Activated CD8-positive, alpha-beta memory T cell treated with anti-CD3 and anti-CD28 coated beads for 1 hour (primary cell): Measurements from ENCODE around the gene GLIPR1L2.
"Not testable (repeated sequence)": the region's sequence is repeated elsewhere in the genome, so short reads cannot be mapped to it uniquely, and the experiment has no call there.

Source experiments
- DNase-seq, 2 donors: peaks; one replicate each; pipeline ENCODE4 v3.0.0-alpha.2; 2020; ENCODE audit warnings: low read depth in 1 of 2; ENCODE audit errors: extremely low read depth in 1 of 2

GLIPR1L2 gene

DNA sequence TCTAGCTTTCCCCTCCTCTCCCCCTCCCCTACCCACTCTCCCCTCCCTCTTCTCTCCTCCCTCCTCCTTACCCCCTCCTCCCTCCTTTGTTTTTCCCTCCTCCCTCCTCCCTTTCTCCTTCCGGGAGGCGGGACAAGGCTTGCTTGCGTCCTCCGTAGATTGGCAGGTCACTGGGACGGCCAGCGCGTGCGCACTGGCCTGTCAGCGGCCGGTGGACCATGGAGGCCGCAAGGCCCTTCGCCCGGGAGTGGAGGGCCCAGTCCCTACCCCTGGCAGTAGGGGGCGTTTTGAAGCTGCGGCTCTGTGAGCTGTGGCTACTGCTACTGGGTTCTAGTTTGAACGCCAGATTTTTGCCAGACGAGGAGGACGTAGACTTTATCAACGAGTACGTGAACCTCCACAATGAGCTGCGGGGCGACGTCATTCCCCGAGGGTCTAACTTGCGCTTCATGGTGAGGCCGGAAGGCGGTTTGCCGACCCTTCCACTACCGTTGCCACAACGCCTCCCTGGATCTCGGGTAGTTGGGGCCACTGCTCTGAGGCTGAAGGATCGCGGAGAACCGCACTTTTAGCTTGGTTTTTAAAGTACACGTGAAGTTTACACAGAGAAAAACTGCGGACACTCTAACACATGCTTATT is at the start of gene GLIPR1L2:
TSS of gene GLIPR1L2 (plus strand) at position 191 of the 640 bp plus-strand sequence. CDS start at position 219, 28 bp downstream.
- DNase-seq: peak; percentile 59 to 77

DNA sequence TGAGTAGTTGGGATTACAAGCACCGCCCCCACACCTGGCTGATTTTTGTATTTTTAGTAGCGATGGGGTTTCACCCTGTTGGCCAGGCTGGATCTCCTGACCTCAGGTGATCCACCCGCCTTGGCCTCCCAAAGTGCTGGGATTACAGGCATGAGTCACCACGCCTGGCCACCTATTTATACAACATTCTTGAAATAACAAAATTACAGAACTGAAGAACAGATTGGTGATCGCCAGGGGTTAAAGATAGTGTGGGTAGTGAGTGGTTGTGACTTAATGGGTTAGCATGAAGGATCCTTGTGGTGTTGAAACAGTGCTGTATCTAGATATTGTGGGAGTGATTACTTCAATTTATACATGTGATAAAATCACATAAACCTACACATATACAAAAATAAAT is 49.0 kb upstream of the GLIPR1L2 start:
- DNase-seq: no peak

DNA sequence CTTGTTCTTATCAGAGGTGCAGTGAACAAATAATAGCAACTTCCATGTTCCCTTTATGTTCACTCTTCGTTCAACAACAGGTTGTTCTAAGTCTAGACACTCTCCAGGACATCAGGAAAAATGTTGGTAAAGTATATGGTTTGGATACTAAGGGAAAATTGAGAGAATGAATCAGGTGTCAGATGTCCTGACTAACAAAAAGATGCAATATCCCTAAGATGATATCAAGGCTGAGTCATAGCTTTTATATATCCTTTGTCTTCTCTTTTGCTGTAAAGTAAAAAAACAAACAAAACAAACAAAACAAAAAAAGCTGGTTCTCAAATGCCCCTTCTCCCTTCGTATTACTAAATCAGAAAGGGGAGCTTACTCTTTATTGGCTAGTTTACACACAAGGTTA is 45.4 kb upstream of the GLIPR1L2 start:
- no peak for DNase-seq

DNA sequence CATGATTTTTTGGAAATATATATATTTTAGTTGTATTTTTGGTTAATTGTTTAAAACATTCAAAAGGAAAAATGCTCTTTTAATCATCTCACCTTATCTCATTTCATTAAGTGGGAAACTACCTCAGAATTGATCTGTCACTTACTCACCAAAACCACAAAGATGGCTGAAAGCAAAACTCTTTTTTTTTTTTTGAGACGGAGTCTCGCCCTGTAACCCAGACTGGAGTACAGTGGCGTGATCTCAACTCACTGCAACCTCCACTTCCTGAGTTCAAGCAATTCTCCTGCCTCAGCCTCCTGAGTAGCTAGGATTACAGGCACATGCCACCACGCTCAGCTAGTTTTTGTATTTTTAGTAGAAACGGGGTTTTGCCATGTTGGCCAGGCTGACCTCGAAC is 44.7 kb upstream of the GLIPR1L2 start:
- not testable (repeated sequence) for DNase-seq

DNA sequence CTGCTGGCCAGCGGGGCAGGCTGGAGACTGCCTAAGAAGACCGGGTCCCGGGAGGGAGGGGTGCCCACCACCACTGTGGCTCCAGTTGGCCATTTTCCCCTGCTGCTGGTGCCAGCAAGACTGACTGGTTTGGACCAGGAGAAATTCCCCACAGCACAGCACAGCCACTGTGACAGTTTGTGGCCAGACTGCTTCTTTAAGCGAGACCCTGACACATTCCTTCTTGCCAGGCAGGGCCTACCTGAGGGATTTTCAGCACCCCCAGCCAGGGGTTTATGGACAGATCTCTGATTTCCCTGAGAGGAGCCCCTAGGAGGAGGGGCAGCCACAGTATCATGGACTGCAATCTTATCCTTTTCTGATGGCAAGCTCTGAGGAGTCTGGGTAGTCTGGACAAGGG is 40.9 kb upstream of the GLIPR1L2 start:
- no peak for DNase-seq

DNA sequence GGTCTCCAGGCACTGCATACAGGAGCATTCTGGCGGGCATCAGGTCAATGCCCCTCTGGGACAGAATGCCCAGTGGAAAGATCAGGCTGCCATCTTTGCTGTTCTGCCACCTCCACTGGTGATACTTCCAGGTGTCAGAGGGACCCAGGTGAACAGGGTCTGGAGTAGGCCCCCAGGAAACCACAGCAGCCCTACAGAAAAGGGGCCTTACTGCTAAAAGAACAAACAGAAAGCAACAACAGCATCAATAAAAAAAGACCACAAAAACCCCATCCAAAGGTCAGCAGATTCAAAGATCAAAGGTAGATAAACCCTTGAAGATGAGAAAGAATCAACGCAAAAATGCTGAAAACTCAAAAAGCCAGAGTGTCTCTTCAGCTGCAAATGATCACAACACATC is 40.5 kb upstream of the GLIPR1L2 start:
- DNase-seq: no peak

DNA sequence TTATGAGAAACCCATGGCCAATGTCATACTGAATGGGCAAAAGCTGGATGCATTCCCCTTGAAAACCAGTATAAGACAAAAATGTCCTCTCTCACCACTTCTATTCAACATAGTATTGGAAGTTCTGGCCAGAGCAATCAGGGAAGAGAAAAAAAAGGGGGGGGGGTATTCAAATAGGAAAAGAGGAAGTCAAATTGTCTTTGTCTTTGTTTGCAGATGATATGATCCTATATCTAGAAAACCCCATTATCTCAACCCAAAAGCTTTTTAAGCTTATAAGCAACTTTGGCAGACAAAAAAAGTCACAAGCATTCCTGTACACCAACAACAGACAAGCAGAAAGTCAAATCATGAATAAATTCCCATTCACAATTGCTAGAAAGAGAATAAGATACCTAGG is 36.9 kb upstream of the GLIPR1L2 start:
- DNase-seq: no peak

DNA sequence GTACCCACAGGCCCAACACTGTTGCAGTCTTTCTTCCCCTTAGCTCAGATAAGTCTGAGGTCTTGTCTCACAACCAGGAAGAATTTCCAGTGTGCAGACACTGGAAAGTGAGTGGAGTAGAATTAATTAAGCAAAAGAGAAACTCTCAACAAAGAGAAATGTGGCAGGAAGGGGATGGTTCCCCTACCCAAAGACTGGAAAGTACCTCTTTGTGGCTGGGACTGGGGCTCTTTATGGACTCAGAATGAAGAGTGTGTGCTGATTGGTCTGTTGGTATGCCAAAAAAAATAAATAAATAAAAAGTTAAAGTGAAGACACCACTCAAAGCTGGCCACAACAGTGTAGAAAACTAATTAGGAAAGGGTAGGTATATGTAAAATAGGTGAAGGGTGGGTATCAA is 30.0 kb upstream of the GLIPR1L2 start:
- DNase-seq: no peak

DNA sequence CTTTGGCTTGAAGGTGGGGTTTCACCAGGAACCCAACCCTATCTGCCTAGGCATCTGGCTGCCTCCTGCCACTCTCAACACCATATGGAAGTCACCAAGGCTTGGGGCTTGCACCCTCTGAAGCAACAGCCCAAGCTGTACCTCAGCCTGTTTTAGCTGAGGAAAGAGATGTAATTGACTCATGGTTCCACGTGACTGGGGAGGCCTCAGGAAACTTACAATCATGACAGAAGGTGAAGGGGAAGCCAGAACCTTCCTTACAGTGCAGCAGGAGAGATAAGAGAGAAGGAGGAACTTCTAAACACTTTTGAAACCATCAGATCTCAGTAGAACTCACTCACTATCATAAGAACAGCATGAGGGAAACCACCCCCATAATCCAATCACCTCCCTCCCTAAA is 29.5 kb upstream of the GLIPR1L2 start:
- DNase-seq: no peak

DNA sequence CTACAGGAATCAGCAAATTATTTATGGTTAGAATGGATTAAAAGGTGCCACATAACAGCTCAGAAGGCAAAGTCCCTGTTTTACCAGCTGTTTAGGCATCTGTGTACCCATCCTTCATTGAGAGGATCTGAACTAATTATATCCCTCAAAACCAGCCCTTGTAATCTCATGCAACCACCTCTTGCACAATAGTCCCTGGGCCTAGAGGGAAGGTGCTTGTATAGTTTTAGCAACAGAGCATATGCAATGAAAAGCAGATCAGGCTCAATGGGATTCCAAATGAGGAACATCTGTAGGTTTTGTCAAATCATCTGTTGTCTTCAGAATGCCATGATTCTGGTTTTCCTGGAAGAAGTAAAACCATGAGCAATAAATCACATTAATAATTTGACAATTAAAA is 26.0 kb upstream of the GLIPR1L2 start:
- no peak for DNase-seq

DNA sequence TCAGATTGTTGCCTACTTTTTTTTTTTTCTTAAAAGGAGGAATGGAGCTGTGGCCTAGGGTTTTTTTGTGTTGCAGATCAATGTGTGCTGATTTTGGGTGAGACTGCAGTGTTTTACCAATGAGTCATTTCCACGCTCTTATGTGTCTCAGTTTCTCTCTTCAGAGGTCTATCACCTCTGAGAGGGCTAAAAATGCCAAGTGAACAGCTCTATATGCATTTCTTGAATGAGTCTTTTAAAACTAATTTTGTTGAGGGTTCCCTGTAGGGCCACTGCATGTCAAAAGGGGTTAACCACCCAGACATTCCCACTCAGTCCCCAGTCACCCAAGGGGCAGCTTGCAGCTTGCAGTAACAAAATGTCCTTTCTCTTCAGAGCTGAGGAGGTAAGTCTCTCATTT is 24.3 kb upstream of the GLIPR1L2 start:
- no peak for DNase-seq

DNA sequence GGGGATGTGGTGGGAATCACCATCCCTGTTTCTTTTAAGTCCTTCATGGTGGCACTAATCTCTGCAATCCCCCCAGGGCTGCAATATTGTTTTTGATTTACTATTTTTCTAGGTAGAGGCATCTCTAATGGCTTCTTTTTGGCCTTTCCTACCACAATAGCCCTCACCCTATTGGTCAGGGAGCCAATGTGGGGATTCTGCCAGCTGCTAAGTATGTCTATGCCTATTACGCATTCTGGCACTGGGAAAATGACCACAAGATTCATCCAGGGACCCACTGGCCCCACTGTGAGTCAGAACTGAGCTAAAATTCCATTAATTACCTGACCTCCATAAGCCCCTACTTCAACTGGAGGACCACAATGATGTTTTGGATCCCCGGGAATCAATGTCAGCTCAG is 15.9 kb upstream of the GLIPR1L2 start:
- DNase-seq: no peak

DNA sequence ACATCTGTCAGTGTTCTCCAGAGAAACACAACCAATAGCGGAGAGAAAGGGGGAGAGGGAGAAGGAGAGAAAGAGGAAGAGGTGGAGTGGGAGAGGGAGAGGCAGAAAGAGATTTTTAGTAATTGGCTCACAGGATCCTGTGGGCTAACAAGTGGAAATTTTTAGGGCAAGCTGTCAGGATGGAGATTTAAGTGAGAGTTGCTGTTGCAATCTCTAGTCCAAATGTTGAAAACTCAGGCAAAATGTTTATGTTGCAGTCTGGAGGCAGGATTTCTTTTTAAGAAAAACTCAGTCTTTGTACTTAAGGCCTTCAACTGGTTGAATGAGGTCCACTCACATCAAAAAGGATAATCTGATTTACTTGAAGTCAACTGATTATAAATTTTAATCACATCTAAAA is 12.5 kb upstream of the GLIPR1L2 start:
- no peak for DNase-seq

DNA sequence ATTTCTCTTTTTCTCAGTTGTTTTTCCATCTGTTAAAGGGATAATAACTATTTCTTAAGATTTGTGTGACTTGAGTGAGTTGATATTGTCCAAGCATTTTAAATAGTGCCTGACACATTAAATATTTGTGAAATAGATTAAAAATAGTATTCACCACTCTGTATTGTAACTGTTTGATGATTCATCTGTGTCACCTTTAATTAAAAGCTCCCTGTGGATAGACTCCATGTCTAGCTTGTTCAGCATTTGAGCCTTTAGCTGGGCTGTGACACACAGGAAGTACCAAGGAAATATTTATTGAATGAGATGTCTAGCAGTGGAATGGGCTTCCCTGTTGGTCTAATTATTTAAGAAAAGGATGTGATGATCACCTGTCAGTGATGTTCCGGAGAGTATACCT is 1.8 kb upstream of the GLIPR1L2 start:
- no peak for DNase-seq

DNA sequence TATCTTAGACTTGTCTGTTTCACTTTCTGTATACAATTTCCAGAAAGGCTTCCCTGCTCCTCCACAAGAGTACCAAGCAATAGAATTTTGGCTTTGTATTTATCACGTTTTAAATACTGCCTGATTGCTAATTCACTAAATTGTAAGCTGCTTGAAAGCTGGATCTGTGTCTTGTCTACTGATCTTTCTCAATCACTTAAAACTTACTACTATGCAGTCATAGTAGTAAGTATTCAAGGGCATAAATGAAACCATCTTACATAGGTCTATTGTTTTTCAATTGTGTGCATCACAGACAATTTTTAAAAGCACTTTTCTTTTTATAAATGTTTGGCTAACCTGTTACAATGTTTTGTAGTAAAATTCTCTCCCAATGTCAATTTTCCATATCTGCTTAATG is 1.2 kb upstream of the GLIPR1L2 start:
- DNase-seq: no peak

DNA sequence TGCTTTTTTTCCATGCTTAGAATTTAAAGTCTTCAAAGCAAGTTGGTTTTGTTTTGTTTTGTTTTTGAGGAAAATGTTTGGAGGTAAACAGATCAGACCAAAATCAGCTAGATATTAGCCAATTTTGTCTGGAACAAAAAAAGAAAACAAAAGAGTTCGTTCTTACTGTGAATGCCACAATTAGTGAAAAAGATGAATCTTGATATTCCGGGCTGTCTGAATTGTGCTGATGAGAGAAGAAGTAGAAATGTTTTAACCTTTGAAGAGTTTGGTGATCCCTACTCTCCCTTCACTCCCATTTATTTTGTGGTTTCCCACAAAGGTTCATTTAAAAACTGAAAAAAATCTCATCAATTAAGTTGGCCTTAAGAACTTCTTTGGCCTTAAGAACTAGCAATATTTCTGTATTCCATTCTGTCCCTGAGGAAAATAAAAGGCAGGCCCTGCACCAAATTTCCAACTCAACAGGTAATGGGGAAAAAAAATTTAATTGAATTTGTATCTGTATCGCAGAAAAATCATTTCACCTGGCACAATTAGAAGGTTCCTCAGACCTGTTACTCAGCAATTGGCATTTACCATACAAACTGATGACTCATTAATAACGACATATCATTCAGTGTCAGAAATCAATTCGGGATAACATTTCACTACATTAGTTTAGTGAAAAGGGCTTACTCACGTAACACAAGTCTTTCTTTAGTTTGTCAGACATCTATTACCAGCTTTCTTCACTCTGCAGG is 562 bp upstream of the GLIPR1L2 start:
- DNase-seq: no peak

DNA sequence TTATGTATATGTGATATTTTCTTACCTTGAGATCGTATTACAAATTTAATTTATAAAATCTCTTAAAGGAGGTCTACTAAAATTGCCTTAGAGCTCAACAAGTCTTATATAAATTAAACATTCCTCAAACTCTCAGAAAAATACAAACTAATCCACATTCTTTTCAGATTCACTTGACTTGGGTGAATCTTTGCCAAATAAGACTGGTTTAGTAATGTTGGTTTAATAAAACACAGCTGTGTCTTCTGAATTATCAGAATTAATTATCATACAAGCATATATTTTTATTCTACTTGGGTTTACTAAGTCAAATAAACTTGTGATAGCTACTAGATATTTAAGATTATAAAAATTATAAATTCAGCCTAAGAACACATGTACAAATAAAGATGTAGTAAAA is 13.3 kb downstream of the GLIPR1L2 start:
- DNase-seq: no peak

DNA sequence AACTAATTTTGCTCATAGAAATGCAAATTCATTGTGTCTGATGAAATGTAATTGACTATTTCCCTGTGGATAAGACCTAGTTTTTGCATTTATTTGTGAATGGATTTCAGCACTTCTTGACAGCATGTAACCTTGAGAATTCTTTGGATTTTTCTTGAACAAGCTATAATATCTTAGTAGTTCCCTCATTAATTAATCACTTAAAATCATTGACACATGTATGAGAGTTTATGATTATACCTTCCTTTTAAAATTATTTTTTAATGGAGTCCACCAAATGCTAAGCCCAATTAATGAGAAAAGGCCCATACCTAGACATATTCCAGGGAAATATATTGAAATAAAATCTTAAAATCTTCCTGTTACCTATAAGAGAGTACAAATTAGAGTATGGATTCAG is 16.8 kb downstream of the GLIPR1L2 start:
- no peak for DNase-seq

DNA sequence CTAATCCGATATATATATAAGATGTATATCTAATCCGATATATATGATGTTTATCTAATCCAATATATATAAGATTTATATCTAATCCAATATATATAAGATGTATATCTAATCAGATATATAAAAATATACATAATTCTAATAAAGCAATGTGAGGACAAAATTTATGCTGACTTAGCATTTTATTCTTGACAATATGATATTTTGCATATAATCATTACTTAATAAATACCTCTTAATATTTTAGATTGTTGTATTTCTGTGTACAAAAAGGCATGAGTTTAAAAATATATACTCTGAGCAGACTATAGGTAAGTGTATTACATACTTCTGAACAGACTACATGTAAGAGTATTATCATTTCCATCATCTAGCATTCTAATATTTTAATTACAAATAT is 18.9 kb downstream of the GLIPR1L2 start:
- no peak for DNase-seq

DNA sequence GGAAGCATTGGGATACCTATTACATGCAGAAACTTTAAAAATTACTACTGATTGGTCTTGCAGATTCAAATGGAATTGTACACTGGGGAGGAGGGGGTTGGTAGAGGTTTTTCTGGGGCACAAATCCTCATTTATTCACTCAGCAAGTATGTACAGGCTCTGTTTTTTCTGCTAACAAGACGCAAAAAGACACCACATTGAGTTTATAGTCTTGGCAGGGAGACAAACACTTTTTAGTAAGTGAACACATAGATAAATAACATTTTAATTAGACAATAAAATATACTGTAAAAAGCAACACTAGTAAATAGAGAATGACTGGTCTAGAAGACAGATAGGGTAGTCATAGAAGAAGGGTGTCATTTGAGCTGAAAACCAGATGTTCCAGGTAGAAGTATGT is 23.8 kb downstream of the GLIPR1L2 start:
- DNase-seq: no peak

DNA sequence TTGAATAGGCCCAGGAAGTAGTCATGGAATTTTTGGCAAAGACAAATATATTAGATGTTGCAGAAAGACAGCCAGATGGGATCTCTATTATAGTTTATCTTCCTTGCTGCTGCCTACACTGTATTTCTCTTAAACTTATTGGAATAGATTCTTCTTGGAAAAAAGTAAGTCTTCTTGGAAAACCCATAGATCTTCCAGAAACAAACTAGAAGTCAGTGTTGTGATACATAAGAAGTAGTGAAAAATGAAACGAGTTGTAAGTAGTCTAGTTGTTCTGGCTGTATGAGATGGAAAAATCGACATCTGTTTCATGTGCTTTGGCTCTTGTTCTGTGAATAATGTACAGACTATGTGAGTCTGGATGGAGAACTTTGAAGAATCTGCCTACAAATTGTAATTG is 29.0 kb downstream of the GLIPR1L2 start:
- no peak for DNase-seq

DNA sequence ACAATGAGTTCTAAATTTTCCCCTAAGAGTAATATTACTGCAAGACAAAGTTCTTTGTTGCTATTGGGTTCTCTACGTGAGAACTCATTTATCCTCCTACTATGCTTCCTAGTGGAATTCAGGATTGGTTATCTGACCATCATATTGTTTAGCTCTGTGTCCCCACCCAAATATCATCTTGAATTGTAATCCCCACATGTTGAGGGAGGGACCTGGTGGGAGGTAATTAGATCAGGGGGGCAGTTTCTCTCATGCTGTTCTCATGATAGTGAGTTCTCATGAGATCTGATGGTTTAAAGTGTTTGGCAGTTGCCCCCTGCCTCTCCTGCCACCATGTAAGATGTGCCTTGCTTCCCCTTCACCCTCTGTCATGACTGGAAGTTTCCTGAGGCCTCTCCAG is 36.6 kb downstream of the GLIPR1L2 start:
- DNase-seq: no peak

DNA sequence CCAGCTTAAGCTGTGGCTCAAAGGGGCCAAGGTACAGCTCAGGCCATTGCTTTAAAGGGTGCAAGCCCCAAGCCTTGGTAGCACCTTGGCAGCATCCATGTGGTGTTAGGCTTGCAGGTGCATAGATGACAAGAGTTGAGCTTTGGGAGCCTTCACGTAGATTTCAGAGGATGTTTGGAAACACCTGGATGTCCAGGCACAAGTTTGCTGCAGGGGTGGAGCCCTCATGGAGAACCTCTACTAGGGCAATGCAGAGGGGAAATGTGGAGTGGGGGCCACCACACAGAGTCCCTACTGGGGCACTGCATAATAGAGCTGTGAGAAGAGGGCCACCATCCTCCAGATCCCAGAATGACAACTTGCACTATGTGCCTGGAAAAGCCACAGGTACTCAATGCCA is 37.9 kb downstream of the GLIPR1L2 start:
- DNase-seq: no peak
